HL-60 (cell line): ENCODE measurements around the gene NPSR1.

ENCODE experiments used
- GABPA ChIP-seq: IDR thresholded peaks from 2 replicates; pipeline ENCODE4 v1.6.1; 2012; ENCODE audit warnings: low read depth
- POLR2AphosphoS5 ChIP-seq: IDR thresholded peaks from 2 replicates; pipeline ENCODE4 v1.6.1; 2012; ENCODE audit warnings: low read depth
- SPI1 ChIP-seq: IDR thresholded peaks from 2 replicates; pipeline ENCODE4 v1.6.1; 2012; ENCODE audit warnings: low read depth, mild to moderate bottlenecking, borderline replicate concordance
- TF ChIP-seq, protein P1 (sequence below): IDR thresholded peaks from 2 replicates; pipeline ENCODE4 v1.6.1; 2012; ENCODE audit warnings: low read depth; ENCODE audit not compliant: insufficient replicate concordance
- TF ChIP-seq, protein P2 (sequence below): IDR thresholded peaks from one replicate; pipeline ENCODE4 v1.5.1; 2011; ENCODE audit warnings: low read length, control low read depth, inconsistent platforms; ENCODE audit not compliant: insufficient read depth

DNA sequence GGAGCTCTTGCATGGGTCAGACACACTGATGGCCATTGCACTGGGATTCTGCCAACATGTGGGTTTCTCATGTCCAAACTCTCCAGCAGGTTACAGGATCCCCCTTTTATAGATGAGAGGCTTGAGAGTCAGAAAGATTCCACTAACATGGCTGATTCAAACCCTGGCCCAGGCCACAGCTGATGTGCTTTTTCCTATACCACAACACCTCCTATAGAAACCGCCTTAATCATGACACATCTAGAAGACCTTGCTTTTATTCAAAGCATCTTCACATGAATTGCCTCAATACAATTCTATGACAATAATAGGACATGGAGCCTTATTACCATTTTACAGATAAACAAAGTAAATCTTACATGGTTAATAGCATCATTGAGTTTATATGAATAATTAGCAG is 190.7 kb downstream of the NPSR1 start:
- TF ChIP-seq, protein P1, sequence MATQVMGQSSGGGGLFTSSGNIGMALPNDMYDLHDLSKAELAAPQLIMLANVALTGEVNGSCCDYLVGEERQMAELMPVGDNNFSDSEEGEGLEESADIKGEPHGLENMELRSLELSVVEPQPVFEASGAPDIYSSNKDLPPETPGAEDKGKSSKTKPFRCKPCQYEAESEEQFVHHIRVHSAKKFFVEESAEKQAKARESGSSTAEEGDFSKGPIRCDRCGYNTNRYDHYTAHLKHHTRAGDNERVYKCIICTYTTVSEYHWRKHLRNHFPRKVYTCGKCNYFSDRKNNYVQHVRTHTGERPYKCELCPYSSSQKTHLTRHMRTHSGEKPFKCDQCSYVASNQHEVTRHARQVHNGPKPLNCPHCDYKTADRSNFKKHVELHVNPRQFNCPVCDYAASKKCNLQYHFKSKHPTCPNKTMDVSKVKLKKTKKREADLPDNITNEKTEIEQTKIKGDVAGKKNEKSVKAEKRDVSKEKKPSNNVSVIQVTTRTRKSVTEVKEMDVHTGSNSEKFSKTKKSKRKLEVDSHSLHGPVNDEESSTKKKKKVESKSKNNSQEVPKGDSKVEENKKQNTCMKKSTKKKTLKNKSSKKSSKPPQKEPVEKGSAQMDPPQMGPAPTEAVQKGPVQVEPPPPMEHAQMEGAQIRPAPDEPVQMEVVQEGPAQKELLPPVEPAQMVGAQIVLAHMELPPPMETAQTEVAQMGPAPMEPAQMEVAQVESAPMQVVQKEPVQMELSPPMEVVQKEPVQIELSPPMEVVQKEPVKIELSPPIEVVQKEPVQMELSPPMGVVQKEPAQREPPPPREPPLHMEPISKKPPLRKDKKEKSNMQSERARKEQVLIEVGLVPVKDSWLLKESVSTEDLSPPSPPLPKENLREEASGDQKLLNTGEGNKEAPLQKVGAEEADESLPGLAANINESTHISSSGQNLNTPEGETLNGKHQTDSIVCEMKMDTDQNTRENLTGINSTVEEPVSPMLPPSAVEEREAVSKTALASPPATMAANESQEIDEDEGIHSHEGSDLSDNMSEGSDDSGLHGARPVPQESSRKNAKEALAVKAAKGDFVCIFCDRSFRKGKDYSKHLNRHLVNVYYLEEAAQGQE = no peak
- TF ChIP-seq, protein P2, sequence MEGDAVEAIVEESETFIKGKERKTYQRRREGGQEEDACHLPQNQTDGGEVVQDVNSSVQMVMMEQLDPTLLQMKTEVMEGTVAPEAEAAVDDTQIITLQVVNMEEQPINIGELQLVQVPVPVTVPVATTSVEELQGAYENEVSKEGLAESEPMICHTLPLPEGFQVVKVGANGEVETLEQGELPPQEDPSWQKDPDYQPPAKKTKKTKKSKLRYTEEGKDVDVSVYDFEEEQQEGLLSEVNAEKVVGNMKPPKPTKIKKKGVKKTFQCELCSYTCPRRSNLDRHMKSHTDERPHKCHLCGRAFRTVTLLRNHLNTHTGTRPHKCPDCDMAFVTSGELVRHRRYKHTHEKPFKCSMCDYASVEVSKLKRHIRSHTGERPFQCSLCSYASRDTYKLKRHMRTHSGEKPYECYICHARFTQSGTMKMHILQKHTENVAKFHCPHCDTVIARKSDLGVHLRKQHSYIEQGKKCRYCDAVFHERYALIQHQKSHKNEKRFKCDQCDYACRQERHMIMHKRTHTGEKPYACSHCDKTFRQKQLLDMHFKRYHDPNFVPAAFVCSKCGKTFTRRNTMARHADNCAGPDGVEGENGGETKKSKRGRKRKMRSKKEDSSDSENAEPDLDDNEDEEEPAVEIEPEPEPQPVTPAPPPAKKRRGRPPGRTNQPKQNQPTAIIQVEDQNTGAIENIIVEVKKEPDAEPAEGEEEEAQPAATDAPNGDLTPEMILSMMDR = no peak
- TF ChIP-seq POLR2AphosphoS5 = no peak
- no peak for TF ChIP-seq GABPA
- no peak for TF ChIP-seq SPI1
